SK-N-SH (cell line): ENCODE data around the gene QSOX2. TPM values are rescaled to one million over a fixed set of nuclear protein-coding genes. Genes with fewer than 3 reads are reported as not detected.

Experiments used
- CTCF ChIA-PET: fragments of 300-600, 350-600 bp; formaldehyde crosslinking; extraction: SDS; loops from one replicate; lab custom pipeline; 2021; lab: Yijun Ruan, JAX
- POLR2A ChIA-PET: fragments of 350-600 bp; sonication (Branson Sonifier 250); formaldehyde crosslinking; extraction: SDS; loops from one replicate; lab custom pipeline; 2020; ENCODE audit warnings: antibody characterized with exemption, inconsistent platforms; lab: Yijun Ruan, JAX
- DNase-seq: peaks from one replicate; pipeline ENCODE4 v3.0.0; 2012
- H2AFZ ChIP-seq: fragments of 200-600 bp; sonication (generic); 2 replicates; pipeline ENCODE4 v1.8.1; 2016; ENCODE audit warnings: antibody characterized with exemption, mild to moderate bottlenecking, low read depth
- H3F3A ChIP-seq: fragments of 200-600 bp; sonication (generic); replicated peaks from 2 replicates; pipeline ENCODE3; 2016; ENCODE audit warnings: antibody characterized with exemption, mild to moderate bottlenecking; ENCODE audit not compliant: insufficient read depth
- H3K27ac ChIP-seq, 2 experiments: fragments of 200-500 bp in 1 of 2; fragments of 200-600 bp in 1 of 2; sonication (Bioruptor generic) in 1 of 2; sonication (generic), shearing (Covaris generic) in 1 of 2; 2 replicates each; pipeline versions ENCODE4 v1.5.1 to v1.6.1; 2014 to 2016; ENCODE audit warnings: low read depth in 2 of 2, inconsistent platforms in 1 of 2, low read length in 1 of 2, mild to moderate bottlenecking in 1 of 2, mixed read lengths in 1 of 2
- H3K27me3 ChIP-seq: fragments of 200-600 bp; sonication (generic), shearing (Covaris generic); 2 replicates; pipeline ENCODE4 v1.6.1; 2016; ENCODE audit warnings: mixed run types; ENCODE audit not compliant: insufficient read depth
- H3K36me3 ChIP-seq, 2 experiments: fragments of 200-500 bp in 1 of 2; fragments of 200-600 bp in 1 of 2; sonication (Bioruptor generic) in 1 of 2; sonication (generic) in 1 of 2; replicated peaks in 1 of 2; 2 replicates each; pipeline versions ENCODE3 to v1.5.1; 2014 to 2016; ENCODE audit warnings: low read length in 1 of 2, mild to moderate bottlenecking in 1 of 2; ENCODE audit not compliant: insufficient read depth in 2 of 2, control insufficient read depth in 1 of 2
- H3K4me1 ChIP-seq, 2 experiments: fragments of 200-500 bp in 1 of 2; fragments of 200-600 bp in 1 of 2; sonication (Bioruptor generic) in 1 of 2; sonication (generic), shearing (Covaris generic) in 1 of 2; 2 replicates each; pipeline versions ENCODE4 v1.5.1 to v1.6.1; 2014 to 2016; ENCODE audit warnings: low read depth in 1 of 2, low read length in 1 of 2, mixed run types in 1 of 2; ENCODE audit not compliant: insufficient read depth in 2 of 2, control insufficient read depth in 1 of 2
- H3K4me2 ChIP-seq: fragments of 200-600 bp; sonication (generic), shearing (Covaris generic); 2 replicates; pipeline ENCODE4 v1.6.1; 2017; ENCODE audit warnings: mixed run types
- H3K4me3 ChIP-seq, 2 experiments: fragments of 200-500 bp in 1 of 2; fragments of 200-600 bp in 1 of 2; sonication (Bioruptor generic) in 1 of 2; sonication (generic), shearing (Covaris generic) in 1 of 2; 2 replicates each; pipeline versions ENCODE4 v1.5.1 to v1.8.1; 2014 to 2016; ENCODE audit warnings: low read depth in 2 of 2, inconsistent platforms in 1 of 2, low read length in 1 of 2, mild to moderate bottlenecking in 1 of 2, mixed read lengths in 1 of 2, moderate library complexity in 1 of 2
- H3K79me2 ChIP-seq: fragments of 200-600 bp; sonication (generic); 2 replicates; pipeline ENCODE4 v1.8.1; 2017; ENCODE audit warnings: mild to moderate bottlenecking; ENCODE audit not compliant: insufficient read depth
- H3K9ac ChIP-seq: fragments of 200-600 bp; sonication (generic); 2 replicates; pipeline ENCODE4 v1.6.1; 2017; ENCODE audit warnings: mixed run types
- H3K9me2 ChIP-seq: fragments of 200-600 bp; sonication (generic); 2 replicates; pipeline ENCODE4 v1.6.1; 2017; ENCODE audit warnings: mixed run types
- H3K9me3 ChIP-seq: fragments of 200-600 bp; sonication (generic); 2 replicates; pipeline ENCODE4 v1.6.1; 2017; ENCODE audit warnings: mixed run types, mild to moderate bottlenecking, moderate library complexity
- H4K20me1 ChIP-seq: fragments of 200-600 bp; sonication (generic); 2 replicates; pipeline ENCODE4 v1.6.1; 2017; ENCODE audit warnings: mild to moderate bottlenecking, mixed run types; ENCODE audit not compliant: insufficient read depth
- EZH2phosphoT487 ChIP-seq: fragments of 200-600 bp; sonication (generic); IDR thresholded peaks from 2 replicates; pipeline ENCODE4 v1.6.1; 2017; ENCODE audit warnings: low read depth, mixed run types, mild to moderate bottlenecking, antibody characterized with exemption, moderate library complexity, borderline replicate concordance
- FOXJ3 ChIP-seq: sonication (generic); formaldehyde crosslinking; IDR thresholded peaks from 2 replicates; pipeline ENCODE4 v1.5.1; 2020; ENCODE audit warnings: mild to moderate bottlenecking, missing genetic modification reagents
- GABPA ChIP-seq: IDR thresholded peaks from 2 replicates; pipeline ENCODE4 v1.4.0; 2012; ENCODE audit warnings: low read depth, mild to moderate bottlenecking
- JUND ChIP-seq: IDR thresholded peaks from 2 replicates; pipeline ENCODE4 v1.4.0; 2012
- MEF2A ChIP-seq: IDR thresholded peaks from 2 replicates; pipeline ENCODE4 v1.4.0; 2012; ENCODE audit warnings: low read depth, borderline replicate concordance
- NFIC ChIP-seq: IDR thresholded peaks from 2 replicates; pipeline ENCODE4 v1.4.0; 2012; ENCODE audit warnings: borderline replicate concordance
- NRF1 ChIP-seq: IDR thresholded peaks from 2 replicates; pipeline ENCODE4 v1.6.1; 2012; ENCODE audit warnings: low read depth, mild to moderate bottlenecking, low read length
- POLR2AphosphoS5 ChIP-seq: IDR thresholded peaks from 2 replicates; pipeline ENCODE4 v1.6.1; 2012; ENCODE audit warnings: low read depth, low read length
- YY1 ChIP-seq: IDR thresholded peaks from 2 replicates; pipeline ENCODE4 v1.4.0; 2012; ENCODE audit warnings: low read depth, mild to moderate bottlenecking
- WGBS: methylation state at CpG from one replicate; pipeline ENCODE4 v1.1.6; 2017; ENCODE audit warnings: low lambda C conversion rate; 5-methylcytosine and 5-hydroxymethylcytosine counted together
- polyA plus RNA-seq, 3 experiments: library from polyadenylated mRNA; depleted of rRNA; stranded (reverse); fragments of >200 nt; gene quantifications; 2 replicates each; pipeline ENCODE4 v1.2.3, GENCODE V29; 2012
- TF ChIP-seq, protein P1 (sequence below): IDR thresholded peaks from 2 replicates; pipeline ENCODE4; 2012
- TF ChIP-seq, protein P2 (sequence below): fragments of 150-350 bp; IDR thresholded peaks from 2 replicates; pipeline ENCODE4 v1.6.1; 2016; ENCODE audit warnings: mild to moderate bottlenecking, low read depth, low read length
- TF ChIP-seq, protein P3 (sequence below): IDR thresholded peaks from 2 replicates; pipeline ENCODE4 v1.4.0; 2012; ENCODE audit warnings: low read depth, borderline replicate concordance
- TF ChIP-seq, protein P4 (sequence below): IDR thresholded peaks from 2 replicates; pipeline ENCODE4 v1.6.1; 2012; ENCODE audit warnings: mild to moderate bottlenecking, low read depth, low read length, moderate library complexity
- TF ChIP-seq, protein P5 (sequence below): fragments of 200-600 bp; sonication (generic); IDR thresholded peaks from 2 replicates; pipeline ENCODE4 v1.6.1; 2017; ENCODE audit warnings: antibody characterized with exemption, mild to moderate bottlenecking, moderate library complexity
- TF ChIP-seq, protein P6 (sequence below): IDR thresholded peaks from 2 replicates; pipeline ENCODE4 v1.4.0; 2012; ENCODE audit warnings: low read depth

The QSOX2 gene
- polyA plus RNA-seq, 1 of the 3 experiments (the other 2 are of a cell fraction) = 26.6 TPM

DNA sequence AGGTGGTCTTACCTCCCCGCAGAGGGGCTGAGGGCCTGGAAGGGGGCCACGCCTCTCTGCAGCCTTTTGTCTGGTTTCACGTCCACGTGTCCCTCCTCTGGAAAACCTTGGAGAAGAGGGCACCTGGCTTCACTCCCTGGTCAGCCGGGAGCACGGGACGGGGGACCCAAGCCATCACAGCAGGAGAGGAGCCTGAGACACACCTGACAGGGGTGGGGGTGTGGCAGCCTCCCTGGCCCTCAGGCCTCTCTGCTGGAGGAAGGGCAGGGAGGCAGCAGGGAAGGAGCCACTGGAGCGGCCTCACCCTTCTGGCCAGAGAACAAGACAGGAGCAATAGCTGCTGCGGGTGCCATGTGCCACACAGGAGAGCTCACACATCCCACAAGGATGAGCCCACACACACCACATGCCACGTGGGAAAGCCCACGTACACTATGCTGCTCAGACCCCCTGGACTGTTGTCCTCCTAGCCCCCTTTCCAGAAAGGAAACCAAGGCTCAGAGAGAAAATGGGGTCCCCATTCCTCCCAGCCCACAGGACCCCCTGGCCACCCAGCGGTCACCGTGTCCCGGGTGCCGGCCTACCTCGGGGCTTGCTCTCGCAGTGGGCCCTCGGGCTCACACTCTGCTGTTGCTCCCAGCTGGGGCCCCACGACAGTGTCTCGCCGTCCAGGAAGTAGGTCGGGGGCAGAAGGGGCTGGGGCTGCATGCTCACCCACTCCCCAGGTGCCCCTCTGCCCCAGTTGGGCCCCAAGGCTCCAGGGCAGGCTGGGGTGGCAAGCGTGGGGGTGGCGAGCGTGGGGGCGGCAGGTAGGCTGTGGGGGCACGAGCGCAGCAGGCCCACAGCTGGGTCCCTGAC lies 40.1 kb upstream of the QSOX2 start:
- peaks cover 42% of the 10 kb centered on the region for H3K27me3 ChIP-seq
- DNase-seq = no peak
- H3K9ac ChIP-seq = no peak overlapping the region
- ChIA-PET CTCF (interaction anchor here (0.7 to 4.4 kb wide), 9 partner anchors 9 to 153 kb away, joined by 3 to 51 read pairs (median 8); no protein-coding TSS in a partner anchor), POLR2A (no interaction called here)
- 49% methylated on average over 19 of the region's 28 CpGs for WGBS
- H3K4me2 ChIP-seq = no peak overlapping the region
- H3K36me3 ChIP-seq = no peaks in the 10 kb centered on the region
- H4K20me1 ChIP-seq = no peaks in the 10 kb centered on the region
- peaks cover 0 to 19% of the 10 kb centered on the region in 2 experiments; a peak in 2 of 4 replicates for H3K4me1 ChIP-seq
- H3K27ac ChIP-seq = no peak overlapping the region
- TF ChIP-seq, protein P1, sequence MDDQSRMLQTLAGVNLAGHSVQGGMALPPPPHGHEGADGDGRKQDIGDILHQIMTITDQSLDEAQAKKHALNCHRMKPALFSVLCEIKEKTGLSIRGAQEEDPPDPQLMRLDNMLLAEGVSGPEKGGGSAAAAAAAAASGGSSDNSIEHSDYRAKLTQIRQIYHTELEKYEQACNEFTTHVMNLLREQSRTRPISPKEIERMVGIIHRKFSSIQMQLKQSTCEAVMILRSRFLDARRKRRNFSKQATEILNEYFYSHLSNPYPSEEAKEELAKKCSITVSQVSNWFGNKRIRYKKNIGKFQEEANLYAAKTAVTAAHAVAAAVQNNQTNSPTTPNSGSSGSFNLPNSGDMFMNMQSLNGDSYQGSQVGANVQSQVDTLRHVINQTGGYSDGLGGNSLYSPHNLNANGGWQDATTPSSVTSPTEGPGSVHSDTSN = no peak
- TF ChIP-seq, protein P2, sequence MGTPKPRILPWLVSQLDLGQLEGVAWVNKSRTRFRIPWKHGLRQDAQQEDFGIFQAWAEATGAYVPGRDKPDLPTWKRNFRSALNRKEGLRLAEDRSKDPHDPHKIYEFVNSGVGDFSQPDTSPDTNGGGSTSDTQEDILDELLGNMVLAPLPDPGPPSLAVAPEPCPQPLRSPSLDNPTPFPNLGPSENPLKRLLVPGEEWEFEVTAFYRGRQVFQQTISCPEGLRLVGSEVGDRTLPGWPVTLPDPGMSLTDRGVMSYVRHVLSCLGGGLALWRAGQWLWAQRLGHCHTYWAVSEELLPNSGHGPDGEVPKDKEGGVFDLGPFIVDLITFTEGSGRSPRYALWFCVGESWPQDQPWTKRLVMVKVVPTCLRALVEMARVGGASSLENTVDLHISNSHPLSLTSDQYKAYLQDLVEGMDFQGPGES = no peak
- TF ChIP-seq, protein P3, sequence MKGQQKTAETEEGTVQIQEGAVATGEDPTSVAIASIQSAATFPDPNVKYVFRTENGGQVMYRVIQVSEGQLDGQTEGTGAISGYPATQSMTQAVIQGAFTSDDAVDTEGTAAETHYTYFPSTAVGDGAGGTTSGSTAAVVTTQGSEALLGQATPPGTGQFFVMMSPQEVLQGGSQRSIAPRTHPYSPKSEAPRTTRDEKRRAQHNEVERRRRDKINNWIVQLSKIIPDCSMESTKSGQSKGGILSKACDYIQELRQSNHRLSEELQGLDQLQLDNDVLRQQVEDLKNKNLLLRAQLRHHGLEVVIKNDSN = no peak
- TF ChIP-seq, all 33 proteins: peak for 0
- no peaks in the 10 kb centered on the region for H3F3A ChIP-seq
- H3K4me3 ChIP-seq = no peak overlapping the region
- H3K79me2 ChIP-seq = no peaks in the 10 kb centered on the region
- no peaks in the 10 kb centered on the region for H3K9me3 ChIP-seq
- H2AFZ ChIP-seq = no peak overlapping the region
- H3K9me2 ChIP-seq = no peaks in the 10 kb centered on the region

DNA sequence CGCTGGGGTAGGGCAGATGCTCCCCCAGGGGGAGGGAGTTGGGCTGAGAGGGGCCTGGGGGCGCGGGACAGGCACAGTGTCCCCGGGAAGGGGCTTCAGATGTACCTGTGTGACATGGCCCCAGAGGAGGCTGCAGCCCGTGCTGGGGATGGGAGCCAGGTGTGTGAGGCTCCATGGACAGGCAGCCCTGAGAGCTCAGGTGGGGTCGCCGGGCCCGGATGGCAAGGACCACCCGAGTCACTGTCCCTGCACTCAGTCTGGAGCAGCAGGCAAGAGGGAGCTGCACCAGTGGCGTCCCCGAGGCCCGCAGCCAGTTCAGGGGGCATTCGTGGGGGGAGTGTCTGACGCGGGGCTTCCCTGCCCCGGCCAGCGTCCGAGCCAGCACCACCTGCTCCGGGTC lies 39.3 kb upstream of the QSOX2 start:
- Histone ChIP-seq H3K27me3 (peaks cover 48% of the 10 kb centered on the region), H3K4me1 (peaks cover 0 to 19% of the 10 kb centered on the region in 2 experiments; a peak in 2 of 4 replicates), H4K20me1 (no peaks in the 10 kb centered on the region), H3K4me2 (no peak overlapping the region), H3K27ac (no peak overlapping the region), H3K9ac (no peak overlapping the region), H3F3A (no peaks in the 10 kb centered on the region), H3K4me3 (no peak overlapping the region), H3K36me3 (no peaks in the 10 kb centered on the region), H3K9me2 (no peaks in the 10 kb centered on the region), H3K9me3 (no peaks in the 10 kb centered on the region), H3K79me2 (no peaks in the 10 kb centered on the region), H2AFZ (no peak overlapping the region)
- no peak for DNase-seq
- ChIA-PET CTCF (interaction anchor here (0.8 to 4.8 kb wide), 23 partner anchors 9 to 147 kb away, joined by 3 to 59 read pairs (median 8); partner anchors contain the start of gene GPSM1), POLR2A (no interaction called here)
- no CpG with 5 or more reads among the region's 19 CpGs for WGBS
- TF ChIP-seq, protein P4, sequence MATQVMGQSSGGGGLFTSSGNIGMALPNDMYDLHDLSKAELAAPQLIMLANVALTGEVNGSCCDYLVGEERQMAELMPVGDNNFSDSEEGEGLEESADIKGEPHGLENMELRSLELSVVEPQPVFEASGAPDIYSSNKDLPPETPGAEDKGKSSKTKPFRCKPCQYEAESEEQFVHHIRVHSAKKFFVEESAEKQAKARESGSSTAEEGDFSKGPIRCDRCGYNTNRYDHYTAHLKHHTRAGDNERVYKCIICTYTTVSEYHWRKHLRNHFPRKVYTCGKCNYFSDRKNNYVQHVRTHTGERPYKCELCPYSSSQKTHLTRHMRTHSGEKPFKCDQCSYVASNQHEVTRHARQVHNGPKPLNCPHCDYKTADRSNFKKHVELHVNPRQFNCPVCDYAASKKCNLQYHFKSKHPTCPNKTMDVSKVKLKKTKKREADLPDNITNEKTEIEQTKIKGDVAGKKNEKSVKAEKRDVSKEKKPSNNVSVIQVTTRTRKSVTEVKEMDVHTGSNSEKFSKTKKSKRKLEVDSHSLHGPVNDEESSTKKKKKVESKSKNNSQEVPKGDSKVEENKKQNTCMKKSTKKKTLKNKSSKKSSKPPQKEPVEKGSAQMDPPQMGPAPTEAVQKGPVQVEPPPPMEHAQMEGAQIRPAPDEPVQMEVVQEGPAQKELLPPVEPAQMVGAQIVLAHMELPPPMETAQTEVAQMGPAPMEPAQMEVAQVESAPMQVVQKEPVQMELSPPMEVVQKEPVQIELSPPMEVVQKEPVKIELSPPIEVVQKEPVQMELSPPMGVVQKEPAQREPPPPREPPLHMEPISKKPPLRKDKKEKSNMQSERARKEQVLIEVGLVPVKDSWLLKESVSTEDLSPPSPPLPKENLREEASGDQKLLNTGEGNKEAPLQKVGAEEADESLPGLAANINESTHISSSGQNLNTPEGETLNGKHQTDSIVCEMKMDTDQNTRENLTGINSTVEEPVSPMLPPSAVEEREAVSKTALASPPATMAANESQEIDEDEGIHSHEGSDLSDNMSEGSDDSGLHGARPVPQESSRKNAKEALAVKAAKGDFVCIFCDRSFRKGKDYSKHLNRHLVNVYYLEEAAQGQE = no peak
- TF ChIP-seq MEF2A = no peak
- TF ChIP-seq EZH2phosphoT487 = no peak
- TF ChIP-seq NFIC = no peak
- no peak for TF ChIP-seq POLR2AphosphoS5
- TF ChIP-seq, protein P5, sequence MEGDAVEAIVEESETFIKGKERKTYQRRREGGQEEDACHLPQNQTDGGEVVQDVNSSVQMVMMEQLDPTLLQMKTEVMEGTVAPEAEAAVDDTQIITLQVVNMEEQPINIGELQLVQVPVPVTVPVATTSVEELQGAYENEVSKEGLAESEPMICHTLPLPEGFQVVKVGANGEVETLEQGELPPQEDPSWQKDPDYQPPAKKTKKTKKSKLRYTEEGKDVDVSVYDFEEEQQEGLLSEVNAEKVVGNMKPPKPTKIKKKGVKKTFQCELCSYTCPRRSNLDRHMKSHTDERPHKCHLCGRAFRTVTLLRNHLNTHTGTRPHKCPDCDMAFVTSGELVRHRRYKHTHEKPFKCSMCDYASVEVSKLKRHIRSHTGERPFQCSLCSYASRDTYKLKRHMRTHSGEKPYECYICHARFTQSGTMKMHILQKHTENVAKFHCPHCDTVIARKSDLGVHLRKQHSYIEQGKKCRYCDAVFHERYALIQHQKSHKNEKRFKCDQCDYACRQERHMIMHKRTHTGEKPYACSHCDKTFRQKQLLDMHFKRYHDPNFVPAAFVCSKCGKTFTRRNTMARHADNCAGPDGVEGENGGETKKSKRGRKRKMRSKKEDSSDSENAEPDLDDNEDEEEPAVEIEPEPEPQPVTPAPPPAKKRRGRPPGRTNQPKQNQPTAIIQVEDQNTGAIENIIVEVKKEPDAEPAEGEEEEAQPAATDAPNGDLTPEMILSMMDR = no peak
- TF ChIP-seq, protein P6, sequence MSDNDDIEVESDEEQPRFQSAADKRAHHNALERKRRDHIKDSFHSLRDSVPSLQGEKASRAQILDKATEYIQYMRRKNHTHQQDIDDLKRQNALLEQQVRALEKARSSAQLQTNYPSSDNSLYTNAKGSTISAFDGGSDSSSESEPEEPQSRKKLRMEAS = no peak
- TF ChIP-seq NRF1 = no peak
- TF ChIP-seq, protein P2 = no peak
- TF ChIP-seq GABPA = no peak
- no peak for TF ChIP-seq FOXJ3 (CRISPR knock-in tag)
- no peak for TF ChIP-seq JUND
- no peak for TF ChIP-seq YY1
